Thoracic aorta (tissue), 2 donors: Measurements from ENCODE around the gene PCSK2. TPM values are rescaled to one million over a fixed set of nuclear protein-coding genes. Genes with fewer than 3 reads are reported as not detected.

ENCODE experiments used
- ATAC-seq: fragments of 150-250 bp; one replicate; pipeline ENCODE4 v1.8.0; 2017; ENCODE audit warnings: low read depth; ENCODE audit not compliant: insufficient number of reproducible peaks, low FRiP score
- DNase-seq: peaks from one replicate; pipeline ENCODE4 v3.0.0-alpha.2; 2020; ENCODE audit warnings: low spot score
- H3K27ac ChIP-seq, 2 donors: fragments of 200-600 bp; sonication (generic); 1 replicate in 1 of 2; 2 replicates in 1 of 2; pipeline ENCODE4 v1.5.1; 2016; ENCODE audit warnings: mild to moderate bottlenecking in 2 of 2, moderate library complexity in 2 of 2
- H3K27me3 ChIP-seq: fragments of 200-600 bp; sonication (generic); replicated peaks from 2 replicates; pipeline ENCODE4 v1.6.0; 2016; ENCODE audit warnings: mild to moderate bottlenecking; ENCODE audit not compliant: insufficient read depth
- H3K36me3 ChIP-seq: fragments of 200-600 bp; sonication (generic); one replicate; pipeline ENCODE4 v1.5.1; 2016
- H3K4me1 ChIP-seq, 2 donors: fragments of 200-600 bp; sonication (generic); 1 replicate in 1 of 2; 2 replicates in 1 of 2; pipeline versions ENCODE4 v1.5.1 to v1.6.0; 2016; ENCODE audit warnings: low read depth in 2 of 2, mild to moderate bottlenecking in 1 of 2; ENCODE audit not compliant: control insufficient read depth in 1 of 2
- H3K4me3 ChIP-seq: fragments of 200-600 bp; sonication (generic); 2 replicates; pipeline ENCODE4 v1.5.1; 2016; ENCODE audit warnings: mild to moderate bottlenecking
- H3K9me3 ChIP-seq: fragments of 200-600 bp; sonication (generic); 2 replicates; pipeline ENCODE4 v1.5.1; 2016
- CTCF ChIP-seq: fragments of 200-600 bp; sonication (generic); IDR thresholded peaks from one replicate; pipeline ENCODE4 v1.5.1; 2019; ENCODE audit warnings: antibody characterized with exemption
- total RNA-seq, 2 donors: library from RNA; depleted of rRNA; stranded (reverse); fragments of >200 nt; gene quantifications; one replicate each; pipeline versions ENCODE4 v1.1.0 to v1.2.3, GENCODE V29; 2016

The PCSK2 gene
- total RNA-seq, 2 donors from 2014 or later = 1.2 to 16.2 TPM

- ATAC-seq (no peak), DNase-seq (no peak)
- no peaks in the 10 kb centered on the region for H3K4me1 ChIP-seq
- no peak overlapping the region for H3K27ac ChIP-seq
- no peaks in the 10 kb centered on the region for H3K27me3 ChIP-seq
- TF ChIP-seq CTCF = no peak
- H3K9me3 ChIP-seq = no peaks in the 10 kb centered on the region
- H3K4me3 ChIP-seq = no peak overlapping the region
- H3K36me3 ChIP-seq = no peaks in the 10 kb centered on the region
These were observed 117.0 kb downstream of the PCSK2 start for GRCh38 chr20:17343656-17344452.

DNA sequence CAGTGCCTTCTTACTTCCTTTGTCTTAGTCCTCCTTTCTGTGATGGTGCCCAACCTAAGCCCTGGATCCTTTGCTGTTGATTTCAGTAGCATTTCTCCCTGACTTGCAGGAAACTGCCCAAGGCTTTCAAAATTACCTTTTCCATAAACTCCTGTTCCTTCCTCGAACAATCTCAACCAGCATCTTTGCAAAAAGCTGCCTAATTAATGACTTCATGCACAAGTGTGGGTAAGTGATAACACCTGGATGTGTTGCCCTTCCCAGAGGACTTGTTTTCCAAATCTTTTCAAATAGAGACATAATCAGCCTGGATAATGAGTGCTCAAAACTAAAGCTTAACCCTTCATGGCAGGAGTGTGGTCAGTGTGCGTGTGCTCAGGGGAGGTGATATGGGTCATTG is 118.0 kb downstream of the PCSK2 start:
- no peak overlapping the region for H3K4me3 ChIP-seq
- no peaks in the 10 kb centered on the region for H3K27me3 ChIP-seq
- DNase-seq (no peak), ATAC-seq (no peak)
- no peak for TF ChIP-seq CTCF
- no peak overlapping the region for H3K27ac ChIP-seq
- H3K4me1 ChIP-seq = no peaks in the 10 kb centered on the region
- no peaks in the 10 kb centered on the region for H3K9me3 ChIP-seq
- H3K36me3 ChIP-seq = no peaks in the 10 kb centered on the region

DNA sequence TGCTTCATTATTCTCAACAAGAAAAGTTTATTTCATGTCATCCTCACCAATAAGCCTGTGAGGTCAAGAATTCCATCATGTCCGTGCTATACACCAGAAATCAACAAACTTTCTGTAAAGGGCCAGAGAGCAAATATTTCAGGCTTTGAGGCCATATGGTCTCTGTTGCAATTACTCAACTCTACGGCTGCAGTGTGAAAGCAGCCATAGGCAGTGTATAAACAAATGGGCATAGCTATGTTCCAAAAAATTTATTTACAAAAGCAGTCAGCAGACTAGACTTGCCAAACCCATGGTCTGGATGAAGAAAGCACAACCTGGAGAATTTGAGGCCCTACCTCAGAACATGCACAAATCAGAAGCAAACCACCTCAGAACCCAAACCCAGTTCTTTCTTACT is 118.5 kb downstream of the PCSK2 start:
- H3K4me1 ChIP-seq = no peaks in the 10 kb centered on the region
- no peak overlapping the region for H3K4me3 ChIP-seq
- H3K36me3 ChIP-seq = no peaks in the 10 kb centered on the region
- H3K9me3 ChIP-seq = no peaks in the 10 kb centered on the region
- no peak for DNase-seq
- H3K27me3 ChIP-seq = no peaks in the 10 kb centered on the region
- ATAC-seq = no peak
- no peak overlapping the region for H3K27ac ChIP-seq
- TF ChIP-seq CTCF = no peak

DNA sequence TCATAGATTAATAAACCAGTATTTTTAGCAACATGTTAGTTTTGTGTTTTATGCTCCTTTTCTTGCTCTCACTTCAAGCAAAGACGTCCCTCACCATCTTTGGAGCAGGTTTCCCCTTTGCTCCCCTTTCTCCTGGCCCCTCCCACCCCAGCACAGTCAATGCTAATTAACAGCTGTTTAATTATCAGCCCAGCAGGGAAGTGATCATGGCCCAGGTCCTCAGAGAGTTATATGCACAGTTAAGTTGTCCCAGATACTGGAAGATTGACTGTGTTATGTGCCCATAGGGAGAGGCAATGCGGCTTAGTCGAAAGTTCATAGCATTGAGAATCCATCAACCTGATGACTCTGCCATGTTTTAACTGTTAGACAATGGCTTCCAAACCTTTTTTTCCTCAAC is 123.5 kb downstream of the PCSK2 start:
- no peaks in the 10 kb centered on the region for H3K36me3 ChIP-seq
- DNase-seq (no peak), ATAC-seq (no peak)
- no peaks in the 10 kb centered on the region for H3K9me3 ChIP-seq
- TF ChIP-seq CTCF = no peak
- H3K4me1 ChIP-seq = no peaks in the 10 kb centered on the region
- H3K4me3 ChIP-seq = no peak overlapping the region
- no peak overlapping the region for H3K27ac ChIP-seq
- no peaks in the 10 kb centered on the region for H3K27me3 ChIP-seq

DNA sequence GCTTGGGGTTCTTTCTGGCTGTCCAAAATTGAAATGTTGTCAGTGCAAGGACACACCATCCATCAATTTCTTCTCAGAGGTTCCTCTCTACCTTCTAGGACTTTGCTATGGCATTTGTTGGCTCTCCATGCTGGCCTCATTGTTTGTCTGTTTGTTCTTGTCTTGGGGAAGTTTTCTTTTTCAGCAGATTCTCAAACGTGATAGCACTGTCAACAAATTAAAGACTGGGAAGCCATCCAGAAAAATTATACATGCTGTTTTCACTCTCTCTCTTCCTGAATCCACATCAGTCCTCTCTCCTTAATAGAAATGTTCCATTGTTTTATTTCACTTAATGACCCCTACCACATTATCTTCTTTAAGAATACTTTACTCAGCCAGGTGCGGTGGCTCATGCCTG is 130.4 kb downstream of the PCSK2 start:
- no peak for TF ChIP-seq CTCF
- no peak for DNase-seq
- Histone ChIP-seq H3K4me1 (no peaks in the 10 kb centered on the region), H3K4me3 (no peak overlapping the region), H3K9me3 (no peaks in the 10 kb centered on the region), H3K36me3 (no peaks in the 10 kb centered on the region), H3K27me3 (no peaks in the 10 kb centered on the region), H3K27ac (no peak overlapping the region)
- ATAC-seq = no peak
